GM23338 (cell line): ENCODE data around the gene NPAS3. TPM values are rescaled to one million over a fixed set of nuclear protein-coding genes. Genes with fewer than 3 reads are reported as not detected.

Experiments
- ATAC-seq: fragments of 200-7000 bp; cut with Tn5 transposase; 3 replicates; pipeline ENCODE4 v1.9.1; 2020
- DNase-seq: peaks from one replicate; pipeline ENCODE4 v3.0.0-alpha.2; 2015; ENCODE audit warnings: low spot score
- H2AFZ ChIP-seq: fragments of 200-600 bp; sonication (generic); 2 replicates; pipeline ENCODE4 v1.8.0; 2016; ENCODE audit warnings: antibody characterized with exemption, mild to moderate bottlenecking, moderate library complexity
- H3F3A ChIP-seq: fragments of 200-600 bp; sonication (generic); replicated peaks from 2 replicates; pipeline ENCODE4 v1.8.0; 2017; ENCODE audit warnings: antibody characterized with exemption, mixed run types, low read depth
- H3K27ac ChIP-seq: fragments of 200-600 bp; sonication (generic); 2 replicates; pipeline ENCODE4 v1.6.1; 2016; ENCODE audit warnings: low read depth
- H3K27me3 ChIP-seq: fragments of 200-600 bp; sonication (generic); 2 replicates; pipeline ENCODE4 v1.8.0; 2016; ENCODE audit warnings: mild to moderate bottlenecking, mixed run types, moderate library complexity; ENCODE audit not compliant: insufficient read depth
- H3K36me3 ChIP-seq: fragments of 200-600 bp; sonication (generic); 2 replicates; pipeline ENCODE4 v1.8.0; 2016; ENCODE audit warnings: mild to moderate bottlenecking; ENCODE audit not compliant: insufficient read depth
- H3K4me1 ChIP-seq: fragments of 200-600 bp; sonication (generic); 2 replicates; pipeline ENCODE4 v1.8.0; 2016; ENCODE audit warnings: mild to moderate bottlenecking, moderate library complexity; ENCODE audit not compliant: insufficient read depth
- H3K4me2 ChIP-seq: fragments of 200-600 bp; sonication (generic); 2 replicates; pipeline ENCODE4 v1.7.1; 2017; ENCODE audit warnings: mixed run types
- H3K4me3 ChIP-seq: fragments of 200-600 bp; sonication (generic); 2 replicates; pipeline ENCODE4 v1.6.1; 2016; ENCODE audit warnings: mixed run types
- H3K79me2 ChIP-seq: fragments of 200-600 bp; sonication (generic); replicated peaks from 2 replicates; pipeline ENCODE4 v1.8.0; 2017; ENCODE audit warnings: mild to moderate bottlenecking; ENCODE audit not compliant: insufficient read depth
- H3K9me2 ChIP-seq: fragments of 200-600 bp; sonication (generic); 2 replicates; pipeline ENCODE4 v1.8.0; 2017; ENCODE audit not compliant: insufficient read depth
- H4K20me1 ChIP-seq: fragments of 200-600 bp; sonication (generic); replicated peaks from 2 replicates; pipeline ENCODE4 v1.8.0; 2017; ENCODE audit warnings: mild to moderate bottlenecking; ENCODE audit not compliant: insufficient read depth
- H3K27ac Mint-ChIP-seq: 2 replicates; pipeline ENCODE4 v1.8.0; 2020; ENCODE audit warnings: inconsistent platforms, mild to moderate bottlenecking, moderate library complexity, mixed read lengths
- H3K27me3 Mint-ChIP-seq: 3 replicates; pipeline ENCODE4 v1.8.0; 2022; ENCODE audit warnings: low read depth, mild to moderate bottlenecking, moderate library complexity, mixed read lengths, inconsistent platforms; ENCODE audit not compliant: insufficient read depth, poor library complexity
- H3K36me3 Mint-ChIP-seq: 3 replicates; pipeline ENCODE4 v1.8.0; 2021; ENCODE audit warnings: low read depth, mild to moderate bottlenecking, inconsistent platforms, moderate library complexity, mixed read lengths
- H3K4me1 Mint-ChIP-seq: 3 replicates; pipeline ENCODE4 v1.8.0; 2020; ENCODE audit warnings: mild to moderate bottlenecking, inconsistent platforms, mixed read lengths
- H3K4me3 Mint-ChIP-seq: 3 replicates; pipeline ENCODE4 v1.8.0; 2021; ENCODE audit warnings: moderate library complexity, mild to moderate bottlenecking, inconsistent platforms, mixed read lengths
- H3K9me3 Mint-ChIP-seq: 3 replicates; pipeline ENCODE4 v1.8.0; 2020; ENCODE audit warnings: moderate library complexity, mild to moderate bottlenecking, inconsistent platforms, mixed read lengths
- CREB1 ChIP-seq: fragments of 250-450 bp; sonication (Bioruptor Pico); IDR thresholded peaks from 2 replicates; pipeline ENCODE4 v1.5.0; 2020; ENCODE audit warnings: low read depth, mild to moderate bottlenecking, moderate library complexity
- EZH2phosphoT487 ChIP-seq: fragments of 200-600 bp; sonication (generic); IDR thresholded peaks from one replicate; pipeline ENCODE4 v1.8.1; 2018; ENCODE audit warnings: antibody characterized with exemption; ENCODE audit not compliant: unreplicated experiment
- JUNB ChIP-seq: IDR thresholded peaks from one replicate; pipeline ENCODE4 v1.6.1; 2016; ENCODE audit warnings: antibody characterized with exemption; ENCODE audit not compliant: unreplicated experiment
- POLR2AphosphoS5 ChIP-seq: IDR thresholded peaks from 2 replicates; pipeline ENCODE4 v1.6.1; 2016; ENCODE audit warnings: antibody characterized with exemption, low read depth
- STAT1 ChIP-seq: IDR thresholded peaks from one replicate; pipeline ENCODE4 v1.6.1; 2016; ENCODE audit warnings: antibody characterized with exemption; ENCODE audit not compliant: unreplicated experiment
- ZNF331 ChIP-seq: fragments of 250-450 bp; sonication (Bioruptor Pico); IDR thresholded peaks from 2 replicates; pipeline ENCODE4 v1.5.0; 2020; ENCODE audit warnings: low read depth, mild to moderate bottlenecking, moderate library complexity
- polyA plus RNA-seq: library from polyadenylated mRNA; unstranded; fragments of >200 nt; fragmentation: Nextera tagmentation; extraction: Ambion mirVana; gene quantifications from 2 replicates; pipeline ENCODE4 v1.2.1, GENCODE V29; 2016
- total RNA-seq: library from RNA; depleted of rRNA; stranded (reverse); fragments of >200 nt; shearing (Covaris generic); gene quantifications from 2 replicates; pipeline ENCODE4 v1.2.3, GENCODE V29; 2014
- TF ChIP-seq, protein P1 (sequence below): IDR thresholded peaks from 2 replicates; pipeline ENCODE4 v1.6.1; 2016; ENCODE audit warnings: antibody characterized with exemption
- TF ChIP-seq, protein P2 (sequence below): IDR thresholded peaks from one replicate; pipeline ENCODE4 v1.6.1; 2018; ENCODE audit warnings: antibody characterized with exemption; ENCODE audit not compliant: unreplicated experiment
- TF ChIP-seq, protein P3 (sequence below), 2 experiments: fragments of 200-600 bp in 1 of 2; sonication (generic) in 1 of 2; conservative IDR thresholded peaks; 2 replicates each; pipeline versions ENCODE4 v1.5.1 to v1.6.1; 2016 to 2017; ENCODE audit warnings: antibody characterized with exemption in 2 of 2, low read depth in 2 of 2, mild to moderate bottlenecking in 2 of 2, moderate library complexity in 1 of 2

NPAS3 gene
- total and polyA plus RNA-seq, 2 experiments from 2014 or later, result 0.17 to 0.19 TPM

DNA sequence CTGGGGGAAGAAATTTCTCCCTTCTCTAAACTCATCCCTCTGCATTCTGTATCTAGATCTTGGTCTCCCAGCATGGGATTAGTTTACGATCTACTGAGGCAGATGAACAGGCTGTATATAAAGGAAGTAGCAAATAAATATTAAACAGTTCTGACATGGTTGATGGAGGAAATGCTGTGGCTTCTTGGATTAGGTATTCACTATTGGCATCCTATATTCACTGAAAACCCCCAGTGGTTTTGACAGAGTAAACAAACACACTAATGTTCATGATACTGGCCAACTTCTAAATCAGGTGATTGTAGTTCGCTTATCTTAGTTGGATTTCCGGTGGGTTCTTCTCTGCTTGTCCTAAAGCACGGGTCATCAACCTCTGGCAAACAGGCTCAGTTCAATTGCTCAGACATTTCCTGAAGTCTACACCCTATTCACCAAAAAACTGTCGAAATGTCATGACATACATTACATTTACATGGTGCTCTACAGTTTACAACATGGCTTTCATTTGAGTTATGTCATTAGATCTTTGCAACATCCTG lies 578.3 kb downstream of the NPAS3 start (continued):
- TF ChIP-seq, protein P1, sequence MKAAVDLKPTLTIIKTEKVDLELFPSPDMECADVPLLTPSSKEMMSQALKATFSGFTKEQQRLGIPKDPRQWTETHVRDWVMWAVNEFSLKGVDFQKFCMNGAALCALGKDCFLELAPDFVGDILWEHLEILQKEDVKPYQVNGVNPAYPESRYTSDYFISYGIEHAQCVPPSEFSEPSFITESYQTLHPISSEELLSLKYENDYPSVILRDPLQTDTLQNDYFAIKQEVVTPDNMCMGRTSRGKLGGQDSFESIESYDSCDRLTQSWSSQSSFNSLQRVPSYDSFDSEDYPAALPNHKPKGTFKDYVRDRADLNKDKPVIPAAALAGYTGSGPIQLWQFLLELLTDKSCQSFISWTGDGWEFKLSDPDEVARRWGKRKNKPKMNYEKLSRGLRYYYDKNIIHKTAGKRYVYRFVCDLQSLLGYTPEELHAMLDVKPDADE, result no peak
- TF ChIP-seq STAT1 (no peak), POLR2AphosphoS5 (no peak), JUNB (no peak), ZNF331 (CRISPR knock-in tag) (no peak)
- TF ChIP-seq, protein P2, sequence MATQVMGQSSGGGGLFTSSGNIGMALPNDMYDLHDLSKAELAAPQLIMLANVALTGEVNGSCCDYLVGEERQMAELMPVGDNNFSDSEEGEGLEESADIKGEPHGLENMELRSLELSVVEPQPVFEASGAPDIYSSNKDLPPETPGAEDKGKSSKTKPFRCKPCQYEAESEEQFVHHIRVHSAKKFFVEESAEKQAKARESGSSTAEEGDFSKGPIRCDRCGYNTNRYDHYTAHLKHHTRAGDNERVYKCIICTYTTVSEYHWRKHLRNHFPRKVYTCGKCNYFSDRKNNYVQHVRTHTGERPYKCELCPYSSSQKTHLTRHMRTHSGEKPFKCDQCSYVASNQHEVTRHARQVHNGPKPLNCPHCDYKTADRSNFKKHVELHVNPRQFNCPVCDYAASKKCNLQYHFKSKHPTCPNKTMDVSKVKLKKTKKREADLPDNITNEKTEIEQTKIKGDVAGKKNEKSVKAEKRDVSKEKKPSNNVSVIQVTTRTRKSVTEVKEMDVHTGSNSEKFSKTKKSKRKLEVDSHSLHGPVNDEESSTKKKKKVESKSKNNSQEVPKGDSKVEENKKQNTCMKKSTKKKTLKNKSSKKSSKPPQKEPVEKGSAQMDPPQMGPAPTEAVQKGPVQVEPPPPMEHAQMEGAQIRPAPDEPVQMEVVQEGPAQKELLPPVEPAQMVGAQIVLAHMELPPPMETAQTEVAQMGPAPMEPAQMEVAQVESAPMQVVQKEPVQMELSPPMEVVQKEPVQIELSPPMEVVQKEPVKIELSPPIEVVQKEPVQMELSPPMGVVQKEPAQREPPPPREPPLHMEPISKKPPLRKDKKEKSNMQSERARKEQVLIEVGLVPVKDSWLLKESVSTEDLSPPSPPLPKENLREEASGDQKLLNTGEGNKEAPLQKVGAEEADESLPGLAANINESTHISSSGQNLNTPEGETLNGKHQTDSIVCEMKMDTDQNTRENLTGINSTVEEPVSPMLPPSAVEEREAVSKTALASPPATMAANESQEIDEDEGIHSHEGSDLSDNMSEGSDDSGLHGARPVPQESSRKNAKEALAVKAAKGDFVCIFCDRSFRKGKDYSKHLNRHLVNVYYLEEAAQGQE, result no peak

DNA sequence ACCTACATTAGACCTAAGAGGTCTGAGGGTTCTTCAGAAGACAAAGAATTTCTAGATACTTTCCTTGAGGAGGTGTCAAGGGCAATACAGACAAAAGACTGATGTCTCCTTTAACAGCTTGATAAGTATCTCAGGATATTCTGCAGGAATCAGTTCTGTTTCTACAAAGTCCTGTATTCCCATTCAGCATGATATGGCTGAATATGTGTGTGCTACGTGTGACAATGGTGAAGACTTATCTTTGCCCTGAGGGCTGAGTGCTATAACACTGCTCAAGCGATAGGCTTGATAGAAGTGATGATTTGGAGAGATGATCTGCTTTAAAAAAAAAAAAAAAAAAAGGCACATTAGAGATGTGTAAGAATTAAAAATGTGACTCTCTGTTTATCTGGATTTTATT lies 582.5 kb downstream of the NPAS3 start:
- H3K4me1 Mint-ChIP-seq, result no peaks in the 10 kb centered on the region
- Histone ChIP-seq H3K4me1 (no peaks in the 10 kb centered on the region), H3K4me3 (no peak overlapping the region), H2AFZ (no peak overlapping the region), H4K20me1 (no peaks in the 10 kb centered on the region), H3K27ac (no peak overlapping the region), H3K9me2 (peaks cover 5% of the 10 kb centered on the region; the same call in 1 of the 2 replicates), H3K4me2 (no peak overlapping the region), H3K36me3 (no peaks in the 10 kb centered on the region), H3K27me3 (no peaks in the 10 kb centered on the region), H3F3A (no peaks in the 10 kb centered on the region), H3K79me2 (no peaks in the 10 kb centered on the region)
- no peaks in the 10 kb centered on the region for H3K36me3 Mint-ChIP-seq
- TF ChIP-seq, protein P3, sequence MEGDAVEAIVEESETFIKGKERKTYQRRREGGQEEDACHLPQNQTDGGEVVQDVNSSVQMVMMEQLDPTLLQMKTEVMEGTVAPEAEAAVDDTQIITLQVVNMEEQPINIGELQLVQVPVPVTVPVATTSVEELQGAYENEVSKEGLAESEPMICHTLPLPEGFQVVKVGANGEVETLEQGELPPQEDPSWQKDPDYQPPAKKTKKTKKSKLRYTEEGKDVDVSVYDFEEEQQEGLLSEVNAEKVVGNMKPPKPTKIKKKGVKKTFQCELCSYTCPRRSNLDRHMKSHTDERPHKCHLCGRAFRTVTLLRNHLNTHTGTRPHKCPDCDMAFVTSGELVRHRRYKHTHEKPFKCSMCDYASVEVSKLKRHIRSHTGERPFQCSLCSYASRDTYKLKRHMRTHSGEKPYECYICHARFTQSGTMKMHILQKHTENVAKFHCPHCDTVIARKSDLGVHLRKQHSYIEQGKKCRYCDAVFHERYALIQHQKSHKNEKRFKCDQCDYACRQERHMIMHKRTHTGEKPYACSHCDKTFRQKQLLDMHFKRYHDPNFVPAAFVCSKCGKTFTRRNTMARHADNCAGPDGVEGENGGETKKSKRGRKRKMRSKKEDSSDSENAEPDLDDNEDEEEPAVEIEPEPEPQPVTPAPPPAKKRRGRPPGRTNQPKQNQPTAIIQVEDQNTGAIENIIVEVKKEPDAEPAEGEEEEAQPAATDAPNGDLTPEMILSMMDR (conservative IDR thresholded peaks at IDR 0.05; ENCODE audit: low read depth in 2 of 2), result no peak
- no peak for TF ChIP-seq POLR2AphosphoS5
- TF ChIP-seq, protein P1, result no peak
- no peak for TF ChIP-seq JUNB
- TF ChIP-seq EZH2phosphoT487, result no peak
- TF ChIP-seq ZNF331 (CRISPR knock-in tag), result no peak
- no peak for TF ChIP-seq CREB1 (CRISPR knock-in tag)
- no peak overlapping the region for H3K4me3 Mint-ChIP-seq
- H3K27me3 Mint-ChIP-seq, result no peaks in the 10 kb centered on the region
- no peaks in the 10 kb centered on the region for H3K9me3 Mint-ChIP-seq
- ATAC-seq (no peak), DNase-seq (no peak)
- H3K27ac Mint-ChIP-seq, result no peak overlapping the region
